H9 (cell line): ENCODE results near the gene DBH. TPM values are rescaled to one million over a fixed set of nuclear protein-coding genes. Genes with fewer than 3 reads are reported as not detected.

ENCODE experiments used
- DNase-seq: peaks from one replicate; pipeline ENCODE4 v3.0.0-alpha.2; 2017
- H2AFZ ChIP-seq: one replicate; pipeline ENCODE4 v1.6.1; 2013; ENCODE audit warnings: mild to moderate bottlenecking, low read length, control low read depth, moderate library complexity
- H2AK5ac ChIP-seq: 2 replicates; pipeline ENCODE4 v1.6.1; 2013; ENCODE audit warnings: low read length, control low read depth, mixed read lengths; ENCODE audit not compliant: insufficient read length
- H2BK120ac ChIP-seq: one replicate; pipeline ENCODE4 v1.6.1; 2013; ENCODE audit warnings: low read depth, mild to moderate bottlenecking, low read length, control low read depth, inconsistent platforms; ENCODE audit not compliant: poor library complexity, severe bottlenecking
- H2BK12ac ChIP-seq: 2 replicates; pipeline ENCODE4 v1.6.1; 2013; ENCODE audit warnings: low read length, control low read depth, mixed read lengths, low read depth; ENCODE audit not compliant: insufficient read length
- H2BK15ac ChIP-seq: 2 replicates; pipeline ENCODE4 v1.6.1; 2013; ENCODE audit warnings: low read depth, low read length, control low read depth
- H2BK20ac ChIP-seq: one replicate; pipeline ENCODE4 v1.6.1; 2013; ENCODE audit warnings: low read depth, mild to moderate bottlenecking, low read length, control low read depth, inconsistent platforms; ENCODE audit not compliant: poor library complexity, severe bottlenecking
- H2BK5ac ChIP-seq: 2 replicates; pipeline ENCODE4 v1.6.1; 2013; ENCODE audit warnings: low read length, control low read depth, mixed read lengths; ENCODE audit not compliant: insufficient read length
- H3K14ac ChIP-seq: 2 replicates; pipeline ENCODE4 v1.6.1; 2013; ENCODE audit warnings: low read length, control low read depth; ENCODE audit not compliant: insufficient read depth
- H3K18ac ChIP-seq: 2 replicates; pipeline ENCODE4 v1.6.1; 2013; ENCODE audit warnings: low read depth, mild to moderate bottlenecking, mixed read lengths, low read length, control low read depth; ENCODE audit not compliant: insufficient read length
- H3K23ac ChIP-seq: 2 replicates; pipeline ENCODE4 v1.6.1; 2013; ENCODE audit warnings: low read length, control low read depth, mixed read lengths, low read depth; ENCODE audit not compliant: insufficient read length
- H3K23me2 ChIP-seq: 2 replicates; pipeline ENCODE4 v1.6.1; 2013; ENCODE audit warnings: low read depth, mild to moderate bottlenecking, mixed read lengths, low read length, control low read depth; ENCODE audit not compliant: insufficient read length, poor library complexity, severe bottlenecking
- H3K27ac ChIP-seq: 2 replicates; pipeline ENCODE4 v1.5.1; 2013; ENCODE audit warnings: low read length, control low read depth, mixed read lengths, low read depth; ENCODE audit not compliant: insufficient read length
- H3K27me3 ChIP-seq: 2 replicates; pipeline ENCODE4 v1.6.1; 2013; ENCODE audit warnings: low read length, control low read depth, inconsistent platforms; ENCODE audit not compliant: insufficient read depth
- H3K4ac ChIP-seq: 2 replicates; pipeline ENCODE4 v1.6.1; 2013; ENCODE audit warnings: low read depth, mild to moderate bottlenecking, control low read depth, inconsistent platforms, low read length, moderate library complexity
- H3K4me1 ChIP-seq: 2 replicates; pipeline ENCODE4 v1.6.1; 2013; ENCODE audit warnings: low read length, control low read depth, inconsistent platforms; ENCODE audit not compliant: insufficient read depth
- H3K4me2 ChIP-seq: 2 replicates; pipeline ENCODE4 v1.6.1; 2013; ENCODE audit warnings: low read length, control low read depth, mixed read lengths; ENCODE audit not compliant: insufficient read length, insufficient read depth
- H3K56ac ChIP-seq: 2 replicates; pipeline ENCODE4 v1.6.1; 2013; ENCODE audit warnings: low read depth, mild to moderate bottlenecking, mixed read lengths, low read length, control low read depth; ENCODE audit not compliant: insufficient read length
- H3K79me1 ChIP-seq: 2 replicates; pipeline ENCODE4 v1.6.1; 2013; ENCODE audit warnings: low read depth, mild to moderate bottlenecking, moderate library complexity, low read length, control low read depth, inconsistent platforms; ENCODE audit not compliant: insufficient read depth, poor library complexity, severe bottlenecking
- H3K79me2 ChIP-seq: 2 replicates; pipeline ENCODE4 v1.6.1; 2013; ENCODE audit warnings: low read length, control low read depth, inconsistent platforms; ENCODE audit not compliant: insufficient read depth
- H3K9ac ChIP-seq: 2 replicates; pipeline ENCODE4 v1.6.1; 2013; ENCODE audit warnings: low read length, control low read depth, mixed read lengths; ENCODE audit not compliant: insufficient read length; ENCODE audit errors: extremely low read depth
- H3K9me3 ChIP-seq: one replicate; pipeline ENCODE4 v1.6.1; 2013; ENCODE audit warnings: low read depth, low read length, inconsistent platforms; ENCODE audit not compliant: control insufficient read depth
- H3T11ph ChIP-seq: one replicate; pipeline ENCODE4 v1.6.1; 2013; ENCODE audit warnings: mild to moderate bottlenecking, low read length, control low read depth, inconsistent platforms
- H4K20me1 ChIP-seq: one replicate; pipeline ENCODE4 v1.6.1; 2013; ENCODE audit not compliant: control insufficient read depth, insufficient read length, insufficient read depth
- H4K5ac ChIP-seq: 2 replicates; pipeline ENCODE4 v1.6.1; 2013; ENCODE audit warnings: low read depth, mild to moderate bottlenecking, mixed read lengths, low read length, control low read depth; ENCODE audit not compliant: insufficient read length
- H4K8ac ChIP-seq: replicated peaks from 2 replicates; pipeline ENCODE4 v1.6.1; 2013; ENCODE audit warnings: low read length, control low read depth, mixed read lengths, low read depth; ENCODE audit not compliant: insufficient read length
- H4K91ac ChIP-seq: 2 replicates; pipeline ENCODE4 v1.6.1; 2013; ENCODE audit warnings: low read depth, mild to moderate bottlenecking, moderate library complexity, mixed read lengths, low read length, control low read depth; ENCODE audit not compliant: insufficient read length
- H3K27ac Mint-ChIP-seq, 3 experiments: 2 replicates in 2 of 3; 3 replicates in 1 of 3; pipeline ENCODE4 v1.8.0; 2020 to 2021; ENCODE audit warnings: mixed read lengths in 3 of 3, mild to moderate bottlenecking in 1 of 3, moderate library complexity in 1 of 3
- H3K27me3 Mint-ChIP-seq: 2 replicates; pipeline ENCODE4 v1.8.0; 2021; ENCODE audit warnings: low read depth, mild to moderate bottlenecking, moderate library complexity, mixed read lengths
- H3K36me3 Mint-ChIP-seq, 3 experiments: 2 replicates in 2 of 3; 3 replicates in 1 of 3; pipeline ENCODE4 v1.8.0; 2020 to 2021; ENCODE audit warnings: low read depth in 3 of 3, mixed read lengths in 3 of 3; ENCODE audit not compliant: insufficient read depth in 1 of 3
- H3K4me1 Mint-ChIP-seq, 2 experiments: 2 replicates each; pipeline ENCODE4 v1.8.0; 2020; ENCODE audit warnings: mixed read lengths in 2 of 2
- H3K4me3 Mint-ChIP-seq, 2 experiments: 2 replicates in 1 of 2; 3 replicates in 1 of 2; pipeline ENCODE4 v1.8.0; 2020 to 2021; ENCODE audit warnings: mild to moderate bottlenecking in 2 of 2, mixed read lengths in 2 of 2, moderate library complexity in 1 of 2
- H3K9me3 Mint-ChIP-seq, 2 experiments: 2 replicates in 1 of 2; 3 replicates in 1 of 2; pipeline ENCODE4 v1.8.0; 2020; ENCODE audit warnings: mild to moderate bottlenecking in 2 of 2, mixed read lengths in 2 of 2, moderate library complexity in 1 of 2
- WGBS: extraction: QIAGEN DNeasy Blood & Tissue Kit; methylation state at CpG from one replicate; pipeline ENCODE4 v1.1.7; 2013; ENCODE audit warnings: missing lambda C conversion rate, low lambda C conversion rate, mixed read lengths; ENCODE audit not compliant: insufficient read length; ENCODE audit errors: extremely low coverage; 5-methylcytosine and 5-hydroxymethylcytosine counted together
- total RNA-seq: library from RNA; stranded (reverse); gene quantifications from 2 replicates; pipeline ENCODE4 v1.2.1, GENCODE V29; 2021
- TF ChIP-seq, protein P1 (sequence below): fragments of 200-600 bp; sonication (generic); conservative IDR thresholded peaks from 3 replicates; pipeline ENCODE4 v1.8.0; 2021; ENCODE audit warnings: antibody characterized with exemption, mild to moderate bottlenecking

The DBH gene
- total RNA-seq, 1 experiment from 2014 or later = not detected

DNA sequence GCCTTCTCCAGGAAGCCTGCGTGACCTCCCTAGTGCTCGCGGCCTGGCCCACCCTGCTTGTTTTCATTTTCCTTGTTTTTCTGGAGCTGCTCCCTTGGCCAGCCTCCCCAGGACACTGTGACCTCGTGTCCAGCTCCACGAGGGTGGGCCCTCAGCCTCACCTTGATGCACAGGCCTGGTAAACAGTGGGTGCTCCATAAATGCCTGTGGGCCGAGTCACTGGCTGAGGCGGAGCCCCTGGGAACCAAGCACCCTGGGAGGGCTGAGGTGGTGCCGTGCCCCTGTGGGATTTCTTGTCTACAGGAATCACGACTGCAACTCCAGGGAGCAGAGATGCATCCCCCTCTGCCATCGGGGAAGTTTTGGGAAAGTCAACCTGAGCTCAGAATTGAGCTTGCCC is 44.2 kb upstream of the DBH start:
- Mint-ChIP-seq H3K4me3 (no peak overlapping the region; a peak in 1 of 5 replicates), H3K4me1 (peaks cover 0 to 2% of the 10 kb centered on the region in 2 experiments; a peak in 1 of 4 replicates), H3K36me3 (peaks cover 2 to 5% (median 3%) of the 10 kb centered on the region in 3 experiments; a peak in 5 of 7 replicates), H3K9me3 (peaks cover 11 to 14% of the 10 kb centered on the region in 2 experiments), H3K27ac (no peak overlapping the region), H3K27me3 (peaks cover 15% of the 10 kb centered on the region)
- H2BK20ac ChIP-seq = no peak overlapping the region
- TF ChIP-seq, protein P1, sequence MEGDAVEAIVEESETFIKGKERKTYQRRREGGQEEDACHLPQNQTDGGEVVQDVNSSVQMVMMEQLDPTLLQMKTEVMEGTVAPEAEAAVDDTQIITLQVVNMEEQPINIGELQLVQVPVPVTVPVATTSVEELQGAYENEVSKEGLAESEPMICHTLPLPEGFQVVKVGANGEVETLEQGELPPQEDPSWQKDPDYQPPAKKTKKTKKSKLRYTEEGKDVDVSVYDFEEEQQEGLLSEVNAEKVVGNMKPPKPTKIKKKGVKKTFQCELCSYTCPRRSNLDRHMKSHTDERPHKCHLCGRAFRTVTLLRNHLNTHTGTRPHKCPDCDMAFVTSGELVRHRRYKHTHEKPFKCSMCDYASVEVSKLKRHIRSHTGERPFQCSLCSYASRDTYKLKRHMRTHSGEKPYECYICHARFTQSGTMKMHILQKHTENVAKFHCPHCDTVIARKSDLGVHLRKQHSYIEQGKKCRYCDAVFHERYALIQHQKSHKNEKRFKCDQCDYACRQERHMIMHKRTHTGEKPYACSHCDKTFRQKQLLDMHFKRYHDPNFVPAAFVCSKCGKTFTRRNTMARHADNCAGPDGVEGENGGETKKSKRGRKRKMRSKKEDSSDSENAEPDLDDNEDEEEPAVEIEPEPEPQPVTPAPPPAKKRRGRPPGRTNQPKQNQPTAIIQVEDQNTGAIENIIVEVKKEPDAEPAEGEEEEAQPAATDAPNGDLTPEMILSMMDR = no peak
- H4K8ac ChIP-seq = no peak overlapping the region
- H2AK5ac ChIP-seq = no peak overlapping the region
- no peak overlapping the region for H3K18ac ChIP-seq
- no peak overlapping the region for H3T11ph ChIP-seq
- H2BK15ac ChIP-seq = no peak overlapping the region
- H3K79me1 ChIP-seq = no peaks in the 10 kb centered on the region
- whole genome bisulfite sequencing = no CpG with 5 or more reads among the region's 10 CpGs
- no peak overlapping the region for H2BK12ac ChIP-seq
- DNase-seq = no peak
- H3K23me2 ChIP-seq = no peaks in the 10 kb centered on the region
- H3K79me2 ChIP-seq = no peaks in the 10 kb centered on the region
- no peak overlapping the region for H4K5ac ChIP-seq
- H3K56ac ChIP-seq = no peak overlapping the region
- no peak overlapping the region for H3K4me2 ChIP-seq
- H3K27me3 ChIP-seq = no peaks in the 10 kb centered on the region
- H2BK5ac ChIP-seq = no peak overlapping the region
- no peaks in the 10 kb centered on the region for H4K20me1 ChIP-seq
- H3K4me1 ChIP-seq = no peaks in the 10 kb centered on the region
- no peak overlapping the region for H3K4ac ChIP-seq
- peaks cover 4% of the 10 kb centered on the region for H3K9me3 ChIP-seq
- H3K14ac ChIP-seq = no peak overlapping the region; the same call in 1 of the 2 replicates
- no peak overlapping the region for H3K23ac ChIP-seq
- H3K9ac ChIP-seq = no peak overlapping the region
- no peak overlapping the region for H4K91ac ChIP-seq
- no peak overlapping the region for H3K27ac ChIP-seq
- H2BK120ac ChIP-seq = no peak overlapping the region
- H2AFZ ChIP-seq = no peak overlapping the region
